GM15510 (cell line): ENCODE measurements around the gene ADA.

Experiments used
- POLR2A ChIP-seq: IDR thresholded peaks from 3 replicates; pipeline ENCODE4 v1.6.1; 2011; ENCODE audit warnings: borderline replicate concordance; ENCODE audit not compliant: insufficient read length; ENCODE audit errors: extremely low read depth

Gene ADA

DNA sequence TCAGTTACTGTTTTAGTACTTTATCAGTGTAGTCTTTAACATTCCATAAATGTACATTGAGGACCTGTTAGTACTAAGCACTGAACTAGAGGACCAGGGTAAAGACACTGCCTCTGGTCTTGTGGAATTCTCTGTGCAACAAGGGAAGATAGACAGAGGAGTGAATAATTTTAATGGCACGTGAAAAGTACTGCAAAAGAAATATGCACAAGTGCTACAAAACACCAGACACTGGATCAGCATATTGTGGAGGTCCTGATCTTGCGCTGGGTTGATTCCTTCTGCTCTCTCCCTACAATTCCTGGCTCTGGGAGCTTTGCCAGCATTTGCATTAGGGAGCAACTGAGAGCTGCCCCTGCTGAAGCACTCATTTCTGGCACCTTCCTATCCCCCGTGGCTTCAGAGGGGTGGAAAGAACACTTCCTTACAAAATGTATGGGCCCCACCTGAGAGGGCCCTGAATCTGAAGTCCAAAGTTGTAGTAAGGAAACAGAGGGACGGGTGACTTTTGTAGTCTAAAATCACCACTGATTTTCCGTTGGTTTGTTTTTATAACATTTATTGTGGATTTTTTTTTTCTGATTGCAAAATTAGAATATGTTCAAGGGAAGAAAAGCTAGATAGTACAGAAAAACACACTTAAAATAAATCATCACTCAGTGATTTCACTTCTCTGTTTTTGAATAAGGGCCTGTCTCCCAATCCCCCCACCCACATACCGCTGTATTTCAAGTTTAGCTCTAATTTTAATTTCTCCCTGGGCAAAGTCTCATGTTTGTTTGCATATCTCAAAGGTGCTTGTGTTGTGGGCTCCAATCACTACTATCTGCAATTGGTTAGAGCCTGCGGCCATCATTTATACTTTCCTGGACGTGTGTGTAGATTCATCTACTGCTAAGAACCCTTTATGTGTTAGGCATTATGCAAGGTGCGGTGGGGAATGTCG is 64.2 kb downstream of the ADA start:
- TF ChIP-seq POLR2A, result no peak

DNA sequence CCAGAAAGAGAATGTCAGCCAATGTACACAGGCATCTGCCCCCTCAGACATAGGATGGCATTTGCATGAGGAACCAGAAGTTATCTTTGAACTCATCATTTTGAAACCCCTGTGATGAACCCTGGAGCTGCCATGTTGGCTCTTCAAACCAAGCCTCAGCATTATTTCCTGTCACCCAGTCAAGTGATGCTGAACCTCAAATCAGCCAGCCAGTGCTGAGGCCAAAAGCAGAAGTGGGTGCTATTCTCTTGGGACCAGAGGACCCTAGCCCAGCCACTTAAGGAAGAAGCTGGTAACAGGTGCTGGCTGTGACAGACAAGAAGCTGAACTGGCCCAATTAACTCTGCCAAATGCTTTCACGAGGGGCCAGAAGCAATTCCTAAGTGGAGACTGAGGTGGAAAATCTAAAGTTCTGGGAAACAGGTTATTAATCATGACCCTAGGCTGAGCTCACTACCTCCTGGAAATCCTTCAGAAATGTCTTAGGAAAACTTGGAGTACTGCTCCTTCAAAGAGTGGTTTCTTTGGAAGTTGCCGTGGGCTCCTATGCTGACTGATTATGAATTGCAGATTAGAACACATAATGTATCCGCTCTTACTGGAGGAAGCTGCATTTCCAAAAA is 65.1 kb downstream of the ADA start:
- TF ChIP-seq POLR2A, result no peak

DNA sequence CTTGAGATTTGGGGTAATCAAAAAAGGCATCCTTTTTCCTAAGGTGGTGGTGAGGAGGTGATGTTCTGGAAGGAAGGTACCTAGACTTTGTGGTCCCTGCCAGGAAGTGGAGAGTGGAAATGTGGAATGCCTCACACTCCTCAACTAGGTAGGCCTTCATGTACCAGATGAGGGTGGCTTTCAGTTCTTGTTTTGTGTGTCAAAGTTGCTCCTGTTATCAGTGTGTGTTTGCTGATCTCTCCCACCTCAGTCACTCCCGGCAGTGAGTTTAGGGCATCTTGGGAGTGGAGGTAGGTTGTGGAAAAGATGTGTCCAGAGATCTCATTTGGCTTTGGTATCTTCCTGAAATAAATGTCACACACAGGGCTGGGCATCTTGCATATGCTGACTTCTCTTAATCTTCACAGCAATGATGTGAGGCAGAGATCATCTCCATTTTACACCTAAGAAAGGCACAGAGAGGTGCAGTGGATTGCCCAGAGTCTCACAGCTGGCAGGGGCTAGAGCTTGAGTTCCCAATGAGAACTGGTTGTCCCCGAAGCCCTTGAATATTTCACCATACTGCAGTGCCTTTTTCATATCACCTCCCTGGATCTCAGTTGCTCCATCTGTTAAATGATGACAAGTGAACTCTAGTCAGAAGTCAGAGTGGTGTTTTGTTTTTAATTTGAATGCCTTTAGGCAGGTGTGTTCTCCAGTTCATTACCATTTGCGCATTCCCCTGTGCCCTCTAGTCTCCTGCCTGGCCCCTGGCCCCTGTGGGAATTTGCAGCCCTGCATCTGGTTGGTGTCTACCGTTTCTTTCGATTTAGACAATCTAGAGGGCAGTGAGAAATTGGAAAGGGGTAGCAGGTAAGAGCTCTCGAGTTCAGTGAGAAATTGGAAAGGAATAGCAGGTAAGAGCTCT is 66.2 kb downstream of the ADA start:
- TF ChIP-seq POLR2A, result no peak

DNA sequence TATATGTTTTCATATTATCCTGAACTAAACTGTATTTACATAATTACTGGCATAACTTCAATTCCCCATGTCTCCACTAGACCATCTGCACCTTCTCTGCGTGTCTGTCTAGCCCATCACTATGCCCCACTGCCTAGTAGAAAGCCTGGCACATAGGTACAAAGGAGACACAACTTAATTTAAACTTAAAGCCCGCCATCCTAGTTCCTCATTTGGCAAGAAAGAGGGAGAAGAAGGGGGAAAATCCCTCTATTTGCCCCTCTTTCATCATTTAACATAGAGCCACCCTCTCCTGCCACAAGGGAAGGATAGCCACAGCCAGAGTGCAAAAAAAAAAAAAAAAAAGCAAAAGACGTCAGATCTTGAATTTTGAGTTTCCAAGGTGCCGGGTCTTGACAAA is 67.3 kb downstream of the ADA start:
- TF ChIP-seq POLR2A, result no peak

DNA sequence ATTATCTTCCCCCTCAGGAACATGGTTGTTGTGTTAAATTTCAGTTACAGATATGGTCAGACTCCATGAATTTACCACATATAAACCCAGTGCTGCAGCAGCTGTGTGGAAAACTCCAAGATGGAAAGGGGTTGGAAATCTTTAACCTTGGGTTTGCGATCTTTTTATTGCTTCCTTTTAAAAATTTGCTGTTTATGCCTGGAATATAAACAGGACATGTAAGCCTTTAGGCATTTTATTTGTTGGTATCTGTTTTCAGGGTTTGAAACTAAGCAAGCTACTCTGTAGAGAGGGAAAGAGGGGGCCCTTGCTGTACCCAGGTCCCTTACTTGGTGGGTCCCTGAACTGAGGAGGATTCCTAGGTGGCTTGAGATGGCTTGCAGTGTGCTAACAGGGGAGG is 68.3 kb downstream of the ADA start:
- TF ChIP-seq POLR2A, result no peak

DNA sequence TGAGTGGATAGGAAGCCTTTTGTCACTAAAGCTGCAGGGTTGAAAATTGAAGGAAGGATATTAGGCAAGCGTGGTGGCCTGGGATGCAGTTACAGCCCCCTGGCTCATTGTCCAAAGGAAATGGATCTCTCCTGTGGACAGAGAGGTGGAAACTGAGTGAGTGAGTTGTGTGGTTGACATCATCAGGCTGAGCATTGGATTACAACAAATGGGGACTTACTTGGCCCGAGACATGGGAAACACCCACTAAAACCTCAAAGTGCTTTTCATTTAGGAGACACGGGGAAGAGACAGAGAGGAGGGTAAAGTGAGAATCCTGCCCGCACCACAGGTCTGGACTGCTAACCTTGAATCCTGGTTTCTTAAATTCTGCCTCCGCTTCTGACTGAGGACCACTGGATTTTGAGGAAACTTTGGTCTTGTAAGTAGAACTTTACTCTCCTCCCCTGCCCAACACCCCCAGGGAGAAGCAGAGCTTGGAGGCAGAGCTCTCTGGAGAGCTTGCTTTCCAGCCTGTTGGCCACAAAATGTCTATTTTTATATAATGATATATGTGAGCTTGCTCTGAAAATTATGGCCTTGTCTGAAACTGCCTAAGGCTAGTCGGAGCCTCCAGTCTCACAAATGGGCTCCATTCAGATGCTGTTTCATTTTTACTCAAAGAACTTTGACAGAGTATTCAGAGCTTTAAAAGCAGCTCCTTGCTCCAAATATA is 69.0 kb downstream of the ADA start, which contains the start of gene PKIG:
Gene PKIG, plus strand, starts transcription at position 269 of the 715 bp plus-strand sequence. CDS start 31,978 bp downstream, outside the sequence.
- no peak for TF ChIP-seq POLR2A

DNA sequence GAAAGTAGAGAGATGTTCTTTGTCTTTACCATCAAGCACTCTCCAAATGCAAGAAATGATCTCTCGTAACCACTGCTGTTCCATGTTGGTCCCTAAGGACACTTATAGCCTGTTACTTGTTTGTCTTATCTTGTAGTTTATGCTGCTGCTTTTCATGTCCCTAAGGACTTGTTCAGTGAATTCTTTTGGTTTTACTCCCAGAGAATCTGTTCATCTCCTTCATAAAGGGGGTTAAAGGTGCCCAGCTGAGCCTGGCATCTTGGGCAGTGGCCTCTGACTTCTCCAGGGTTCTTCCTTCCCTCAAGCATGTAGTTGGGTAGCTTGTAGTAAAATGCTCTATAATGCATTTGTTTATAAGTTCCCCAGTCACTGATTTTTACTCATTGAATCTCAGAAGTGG is 70.0 kb downstream of the ADA start:
- TF ChIP-seq POLR2A, result no peak

DNA sequence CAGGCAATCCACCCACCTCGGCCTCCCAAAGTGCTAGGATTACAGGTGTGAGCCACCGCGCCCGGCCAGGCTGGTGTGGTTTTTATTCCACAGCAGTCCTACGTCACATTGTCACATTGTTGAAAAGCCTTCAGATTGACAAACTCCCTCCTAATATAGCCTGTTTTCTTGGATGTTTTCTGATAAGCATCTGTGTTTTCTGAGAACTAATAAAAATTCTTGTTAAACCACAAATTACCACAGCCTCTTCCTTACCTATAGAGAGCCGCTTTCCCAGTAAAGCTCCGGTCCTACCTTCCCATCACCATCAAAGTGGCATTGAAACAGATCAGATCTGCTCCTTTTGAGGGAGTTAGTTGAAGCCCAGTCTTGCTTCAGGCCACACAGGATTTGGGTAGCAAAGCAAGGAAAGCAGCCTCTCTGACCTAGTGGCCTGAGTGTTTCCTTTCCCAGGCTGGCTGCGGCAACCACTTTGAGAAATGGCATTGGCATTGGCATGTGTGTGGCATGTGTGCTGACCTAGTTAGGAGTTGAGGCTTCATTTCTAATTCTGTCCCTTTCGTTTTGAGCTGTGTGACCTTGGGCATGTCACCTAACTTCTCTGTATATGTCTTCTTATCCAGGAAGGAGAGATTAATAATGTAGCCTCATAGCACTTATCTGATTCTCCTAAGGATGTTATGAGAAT is 70.8 kb downstream of the ADA start:
- no peak for TF ChIP-seq POLR2A

DNA sequence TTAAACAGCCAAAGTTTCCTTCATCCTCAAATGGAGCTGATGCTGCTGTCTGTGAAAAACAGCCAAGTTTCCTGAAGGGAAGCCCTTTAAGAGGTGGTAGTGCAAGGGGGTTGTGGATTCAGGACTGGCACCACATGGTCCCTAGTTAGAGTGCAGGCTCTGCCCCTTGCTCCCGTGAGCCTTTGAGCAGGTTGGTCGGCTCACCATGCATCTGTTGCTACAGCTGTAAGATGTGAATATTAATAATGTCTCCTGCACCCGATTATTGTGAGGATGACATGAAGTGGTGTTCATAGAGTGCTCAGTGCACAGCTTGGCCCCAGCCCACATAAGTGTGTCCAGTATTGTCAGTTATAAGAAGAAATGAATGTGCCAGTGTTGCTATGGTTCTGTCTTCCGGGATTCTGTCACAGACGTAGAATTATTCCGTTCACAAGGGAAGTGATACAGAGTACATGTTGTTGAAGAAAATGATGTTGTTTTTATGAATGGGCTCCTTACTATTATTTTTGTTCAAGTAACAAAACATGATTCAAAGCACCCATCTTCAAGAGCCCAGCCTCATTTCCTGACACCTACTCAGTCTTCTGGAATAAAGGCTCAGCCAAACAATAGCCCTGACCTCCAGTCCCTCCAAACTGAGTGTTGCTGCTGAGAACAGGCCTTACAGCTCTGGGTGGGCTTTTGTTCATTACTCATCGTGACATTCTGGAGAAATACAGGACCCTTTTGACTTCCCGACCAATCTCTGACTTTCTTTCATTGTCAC is 72.0 kb downstream of the ADA start:
- TF ChIP-seq POLR2A, result no peak

DNA sequence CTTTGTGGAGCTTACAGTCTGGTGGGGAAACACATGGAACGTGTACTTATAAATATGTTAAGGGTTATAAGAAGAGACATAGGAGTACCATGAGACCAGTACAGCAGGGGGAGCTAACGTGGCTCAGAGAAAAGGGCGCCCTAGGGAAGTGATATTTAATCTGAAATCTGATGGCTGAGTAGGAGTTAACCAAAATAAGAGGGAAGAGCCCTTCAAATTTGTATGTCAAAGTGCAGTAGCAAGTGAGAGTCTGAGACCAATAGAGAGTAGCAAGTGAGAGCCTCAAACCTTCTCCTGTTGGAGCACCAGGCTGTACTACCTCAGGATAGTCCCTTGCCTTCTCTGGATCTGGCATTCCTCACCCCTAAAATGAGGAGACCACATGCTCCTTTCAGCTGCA is 75.2 kb downstream of the ADA start:
- TF ChIP-seq POLR2A, result no peak

DNA sequence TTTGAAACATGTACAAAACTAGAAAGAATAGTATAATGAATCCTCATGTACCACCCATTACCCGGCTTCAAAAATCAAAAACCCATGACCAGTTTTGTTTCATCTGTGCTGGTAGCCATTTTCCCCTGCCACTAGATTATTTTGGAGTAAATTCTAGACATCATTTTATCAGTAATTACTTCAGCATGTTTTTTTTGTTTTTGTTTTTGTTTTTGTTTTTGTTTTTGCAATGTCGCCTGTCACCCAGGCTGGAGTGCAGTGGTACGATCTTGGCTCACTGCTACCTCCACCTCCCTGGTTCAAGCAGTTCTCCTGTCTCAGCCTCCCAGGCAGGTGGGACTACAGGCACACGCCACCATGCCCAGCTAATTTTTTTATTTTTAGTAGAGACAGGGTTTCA is 77.1 kb downstream of the ADA start:
- no peak for TF ChIP-seq POLR2A

DNA sequence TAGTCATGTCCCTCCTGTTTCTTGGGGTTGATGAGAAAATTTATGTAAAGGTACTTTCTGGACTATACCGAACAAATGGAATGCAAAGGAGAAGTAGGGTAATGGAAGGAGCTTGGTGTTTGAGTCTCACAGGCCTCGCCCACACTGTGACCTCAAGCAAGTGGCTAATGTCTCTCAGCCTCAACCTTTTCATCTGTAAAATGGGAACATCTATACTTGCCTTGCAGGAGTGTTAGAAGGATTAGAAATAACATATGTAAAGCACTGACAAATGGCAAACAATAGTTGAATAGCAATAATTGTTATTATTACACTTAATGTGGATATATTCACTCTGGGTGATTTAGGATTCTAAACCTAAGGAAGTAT is 78.0 kb downstream of the ADA start:
- TF ChIP-seq POLR2A, result no peak
